ENCODE results near the gene ANKRD13D.

DNA sequence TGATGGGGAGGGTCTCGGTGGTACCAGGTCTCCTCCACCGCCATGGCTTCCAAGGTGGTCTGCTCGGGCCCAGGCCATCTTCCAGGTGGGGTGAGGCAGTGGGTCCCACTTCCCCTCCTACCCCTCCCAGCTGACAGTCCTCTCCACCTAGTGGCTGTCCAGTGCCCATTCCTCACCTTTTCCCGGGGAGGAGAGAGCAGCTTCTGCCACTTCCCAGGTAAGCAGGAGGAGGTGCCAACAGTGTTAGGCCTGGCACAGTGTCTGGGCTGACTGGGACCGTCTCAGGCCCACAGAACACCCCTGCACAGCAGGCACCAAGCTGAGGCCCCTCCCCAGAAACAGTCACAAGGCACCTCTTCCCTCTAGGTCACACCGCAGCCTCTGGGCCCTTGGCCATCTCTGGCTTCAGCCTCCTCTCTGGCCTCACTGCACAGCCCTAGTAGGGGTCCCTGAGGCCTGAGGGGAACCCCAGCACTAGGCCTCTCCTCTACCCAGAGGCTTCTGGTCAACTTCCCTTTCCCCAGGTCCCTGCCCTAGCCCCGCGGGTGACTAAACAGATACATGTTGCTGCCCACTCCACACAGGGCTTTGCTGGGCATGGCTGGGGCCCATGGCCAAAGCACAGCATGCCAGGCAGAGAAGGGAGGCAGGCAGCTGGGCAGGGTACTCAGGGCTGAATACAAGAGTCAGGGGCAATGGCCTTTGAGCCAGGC, 2.3 kb upstream of the ANKRD13D start:
- TF ChIP-seq, protein P1, sequence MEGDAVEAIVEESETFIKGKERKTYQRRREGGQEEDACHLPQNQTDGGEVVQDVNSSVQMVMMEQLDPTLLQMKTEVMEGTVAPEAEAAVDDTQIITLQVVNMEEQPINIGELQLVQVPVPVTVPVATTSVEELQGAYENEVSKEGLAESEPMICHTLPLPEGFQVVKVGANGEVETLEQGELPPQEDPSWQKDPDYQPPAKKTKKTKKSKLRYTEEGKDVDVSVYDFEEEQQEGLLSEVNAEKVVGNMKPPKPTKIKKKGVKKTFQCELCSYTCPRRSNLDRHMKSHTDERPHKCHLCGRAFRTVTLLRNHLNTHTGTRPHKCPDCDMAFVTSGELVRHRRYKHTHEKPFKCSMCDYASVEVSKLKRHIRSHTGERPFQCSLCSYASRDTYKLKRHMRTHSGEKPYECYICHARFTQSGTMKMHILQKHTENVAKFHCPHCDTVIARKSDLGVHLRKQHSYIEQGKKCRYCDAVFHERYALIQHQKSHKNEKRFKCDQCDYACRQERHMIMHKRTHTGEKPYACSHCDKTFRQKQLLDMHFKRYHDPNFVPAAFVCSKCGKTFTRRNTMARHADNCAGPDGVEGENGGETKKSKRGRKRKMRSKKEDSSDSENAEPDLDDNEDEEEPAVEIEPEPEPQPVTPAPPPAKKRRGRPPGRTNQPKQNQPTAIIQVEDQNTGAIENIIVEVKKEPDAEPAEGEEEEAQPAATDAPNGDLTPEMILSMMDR (conservative IDR thresholded peaks at IDR 0.05): no peak
- TF ChIP-seq ZFX (IDR thresholded peaks at IDR 0.05): 0 out of 2 replicates have a peak, but pooled peaks have one; percentile 10

Measured in C4-2B (cell line).